ENCODE data around the gene CIRBP.

CIRBP gene

DNA sequence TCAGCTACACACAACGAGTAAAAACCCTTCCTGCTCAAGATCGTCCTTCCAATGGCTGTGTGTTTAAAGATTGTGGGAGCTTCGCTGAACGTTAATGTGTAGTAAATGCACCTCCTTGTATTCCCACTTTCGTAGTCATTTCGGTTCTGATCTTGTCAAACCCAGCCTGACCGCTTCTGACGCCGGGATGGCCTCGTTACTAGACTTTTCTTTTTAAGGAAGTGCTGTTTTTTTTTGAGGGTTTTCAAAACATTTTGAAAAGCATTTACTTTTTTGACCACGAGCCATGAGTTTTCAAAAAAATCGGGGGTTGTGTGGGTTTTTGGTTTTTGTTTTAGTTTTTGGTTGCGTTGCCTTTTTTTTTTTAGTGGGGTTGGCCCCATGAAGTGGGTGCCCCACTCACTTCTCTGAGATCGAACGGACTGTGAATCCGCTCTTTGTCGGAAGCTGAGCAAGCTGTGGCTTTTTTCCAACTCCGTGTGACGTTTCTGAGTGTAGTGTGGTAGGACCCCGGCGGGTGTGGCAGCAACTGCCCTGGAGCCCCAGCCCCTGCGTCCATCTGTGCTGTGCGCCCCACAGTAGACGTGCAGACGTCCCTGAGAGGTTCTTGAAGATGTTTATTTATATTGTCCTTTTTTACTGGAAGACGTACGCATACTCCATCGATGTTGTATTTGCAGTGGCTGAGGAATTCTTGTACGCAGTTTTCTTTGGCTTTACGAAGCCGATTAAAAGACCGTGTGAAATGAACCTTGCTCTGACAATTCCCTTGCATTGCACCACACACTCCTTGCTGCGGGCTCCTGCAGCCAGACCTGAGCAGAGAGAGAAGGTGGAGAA is 3.5 kb downstream of the CIRBP start:
- no peak for TF ChIP-seq CTCF (IDR thresholded peaks at IDR 0.05; ENCODE audit: insufficient read depth, low read depth, low read length, missing control alignments)
- no peak for DNase-seq (ENCODE audit: low read depth)
- no peak overlapping the region for H3K4me3 ChIP-seq (ENCODE audit: low read depth, low read length)

GRCh38 chr19:1273263-1274041 is 4.3 kb downstream of the CIRBP start:
- DNase-seq (ENCODE audit: low read depth) = peak; percentile 34
- no peak overlapping the region for H3K4me3 ChIP-seq (ENCODE audit: low read depth, low read length)
- no peak for TF ChIP-seq CTCF (IDR thresholded peaks at IDR 0.05; ENCODE audit: insufficient read depth, low read depth, low read length, missing control alignments)

GRCh38 chr19:1274081-1274851 is 5.1 kb downstream of the CIRBP start:
- H3K4me3 ChIP-seq (ENCODE audit: low read depth, low read length) = peak overlapping the region; percentile 67
- no peak for DNase-seq (ENCODE audit: low read depth)
- no peak for TF ChIP-seq CTCF (IDR thresholded peaks at IDR 0.05; ENCODE audit: insufficient read depth, low read depth, low read length, missing control alignments)

GRCh38 chr19:1274852-1275259 is 5.7 kb downstream of the CIRBP start:
- no peak for DNase-seq (ENCODE audit: low read depth)
- no peak for TF ChIP-seq CTCF (IDR thresholded peaks at IDR 0.05; ENCODE audit: insufficient read depth, low read depth, low read length, missing control alignments)
- H3K4me3 ChIP-seq (ENCODE audit: low read depth, low read length) = peak overlapping the region; percentile 67

DNA sequence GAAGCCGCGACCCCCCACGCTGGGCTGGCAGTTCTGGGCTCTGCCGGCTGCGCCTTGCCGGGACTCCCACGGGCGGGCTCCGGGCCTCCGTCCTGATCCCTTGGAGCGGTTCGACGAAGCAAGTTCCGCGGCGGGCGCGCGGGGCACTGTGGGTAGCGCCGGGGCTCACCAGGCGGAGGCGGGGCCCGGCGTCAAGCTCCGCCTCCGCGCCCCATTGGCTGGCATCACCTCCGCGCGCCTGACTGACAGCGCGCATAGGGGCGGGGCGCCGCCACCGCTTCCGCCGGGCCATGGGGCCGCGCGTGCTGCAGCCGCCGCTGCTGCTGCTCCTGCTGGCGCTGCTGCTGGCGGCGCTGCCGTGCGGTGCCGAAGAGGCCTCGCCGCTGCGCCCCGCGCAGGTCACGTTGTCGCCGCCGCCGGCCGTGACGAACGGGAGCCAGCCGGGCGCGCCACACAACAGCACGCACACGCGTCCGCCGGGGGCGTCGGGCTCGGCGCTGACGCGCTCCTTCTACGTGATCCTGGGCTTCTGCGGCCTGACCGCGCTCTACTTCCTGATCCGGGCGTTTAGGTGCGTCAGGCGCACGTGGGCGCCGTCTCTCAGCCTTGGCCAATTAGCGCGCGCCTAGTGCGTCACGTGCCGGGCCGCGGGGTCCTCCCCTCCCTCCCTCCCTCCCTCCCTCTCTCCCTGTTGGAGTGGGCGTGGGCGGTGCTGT is 6.3 kb downstream of the CIRBP start, which contains the start of gene FAM174C:
Gene FAM174C, plus strand, starts transcription at position 271 of the 716 bp plus-strand sequence. Its CDS starts 20 bp downstream, at position 291.
- peak; percentile 99 for DNase-seq (ENCODE audit: low read depth)
- H3K4me3 ChIP-seq (ENCODE audit: low read depth, low read length) = peak within 1 kb of the TSS; percentile 95
- TF ChIP-seq CTCF (IDR thresholded peaks at IDR 0.05; ENCODE audit: insufficient read depth, low read depth, low read length, missing control alignments) = no peak
